Measurements from ENCODE around the gene DHRSX.

DHRSX gene

DNA sequence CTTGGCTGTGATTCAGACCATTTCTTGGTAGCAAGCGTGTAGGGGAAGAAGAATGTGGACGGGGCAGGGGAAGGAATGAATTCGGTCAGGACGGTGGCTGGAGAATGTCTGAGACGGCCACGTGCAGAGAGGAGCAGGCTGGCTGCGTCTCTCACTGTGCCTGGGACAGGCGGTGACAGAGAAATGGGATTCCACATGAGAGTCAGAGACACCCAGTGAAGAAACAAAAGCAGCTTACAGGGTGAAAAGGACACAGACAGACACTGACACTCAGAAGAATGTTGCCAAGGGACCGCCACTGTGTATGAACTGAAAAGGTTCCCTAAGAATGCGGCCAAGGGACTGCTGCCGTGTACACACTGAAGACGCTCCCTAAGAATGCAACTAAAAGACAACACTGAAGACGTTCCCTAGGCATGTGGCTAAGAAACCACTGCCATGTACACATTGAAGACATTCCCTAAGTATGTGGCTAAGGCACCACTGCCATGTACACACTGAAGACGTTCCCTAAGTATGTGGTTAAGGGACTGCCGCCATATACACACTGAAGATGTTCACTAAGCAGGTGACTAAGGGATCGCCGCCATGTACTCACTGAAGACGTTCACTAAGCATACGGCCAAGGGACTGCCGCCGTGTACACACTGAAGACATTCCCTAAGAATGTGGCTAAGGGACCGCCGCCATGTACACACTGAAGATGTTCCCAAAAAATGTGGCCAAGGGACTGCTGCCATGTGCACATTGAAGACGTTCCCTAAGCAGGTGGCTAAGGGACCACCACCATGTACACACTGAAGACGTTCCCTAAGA, 49.1 kb downstream of the DHRSX start:
- DNase-seq, result no peak

DNA sequence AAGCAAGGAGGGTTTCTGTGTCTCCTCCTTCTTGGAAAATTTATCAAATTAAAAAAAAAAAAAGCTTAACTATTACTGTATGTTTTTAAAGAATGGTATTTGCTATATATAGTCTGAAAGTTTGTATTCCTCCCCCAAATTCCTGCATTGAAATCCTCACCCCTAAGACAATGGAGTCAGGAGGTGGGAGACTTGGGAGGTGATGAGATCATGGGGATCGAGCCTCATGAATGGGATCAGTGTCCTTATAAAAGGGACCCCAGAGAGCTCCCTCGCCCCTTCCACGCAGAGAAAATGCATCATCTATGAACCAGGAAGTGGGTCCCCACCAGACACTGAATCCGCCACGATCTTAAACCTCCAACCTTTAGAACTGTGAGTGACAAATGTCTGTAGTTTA, 50.1 kb downstream of the DHRSX start:
- no peak for DNase-seq

DNA sequence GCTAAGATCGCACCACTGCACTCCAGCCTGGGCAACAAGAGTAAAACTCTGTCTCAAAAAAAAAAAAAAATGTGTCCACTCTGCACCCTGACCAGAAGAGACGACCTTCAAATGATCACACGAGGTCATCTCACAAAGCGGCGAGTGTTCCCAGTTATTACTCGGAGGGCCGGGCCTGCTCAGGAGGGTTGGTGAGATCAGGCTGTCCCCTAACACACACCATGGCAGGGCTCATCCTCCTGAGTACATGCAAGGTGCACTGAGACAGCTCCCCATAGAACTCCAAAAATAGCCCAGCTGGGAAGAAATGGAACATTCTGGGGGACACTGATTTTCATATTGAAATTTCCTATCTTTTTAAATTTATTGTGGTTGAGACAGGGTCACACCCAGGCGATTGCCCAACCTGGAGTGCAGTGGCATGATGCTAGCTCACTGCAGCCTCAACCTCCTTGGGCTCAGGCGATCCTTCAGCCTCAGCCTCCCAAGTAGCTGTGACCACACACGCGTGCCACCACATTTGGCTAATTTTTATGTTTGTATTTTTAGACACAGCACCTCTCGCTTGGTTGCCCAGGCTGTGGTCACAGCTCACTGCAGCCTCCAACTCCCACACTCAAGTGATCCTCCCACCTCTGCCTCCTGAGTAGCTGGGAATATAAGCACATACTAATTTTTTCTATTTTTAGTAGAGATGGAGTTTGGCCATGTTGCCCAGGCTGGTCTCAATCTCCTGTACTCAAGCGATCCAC, 51.5 kb downstream of the DHRSX start:
- DNase-seq, result no peak

DNA sequence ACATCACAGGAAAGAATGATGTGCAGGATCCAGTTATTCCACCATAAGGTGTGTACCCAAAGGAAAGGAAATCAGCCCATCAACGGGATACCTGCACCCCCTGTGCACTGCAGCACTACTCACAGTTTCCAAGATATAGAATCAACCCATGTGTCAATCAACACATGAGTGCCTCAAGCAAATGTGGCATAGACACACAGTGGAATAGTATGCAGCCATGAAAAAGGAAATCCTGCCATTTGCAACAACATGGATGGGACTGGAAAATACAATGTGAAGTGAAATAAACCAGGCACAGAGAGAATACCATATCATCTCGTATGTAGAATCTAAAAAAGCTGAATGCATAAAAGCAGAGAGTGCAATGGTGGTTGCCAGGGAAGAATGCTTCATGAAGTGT, 53.3 kb downstream of the DHRSX start:
- DNase-seq, result no peak

DNA sequence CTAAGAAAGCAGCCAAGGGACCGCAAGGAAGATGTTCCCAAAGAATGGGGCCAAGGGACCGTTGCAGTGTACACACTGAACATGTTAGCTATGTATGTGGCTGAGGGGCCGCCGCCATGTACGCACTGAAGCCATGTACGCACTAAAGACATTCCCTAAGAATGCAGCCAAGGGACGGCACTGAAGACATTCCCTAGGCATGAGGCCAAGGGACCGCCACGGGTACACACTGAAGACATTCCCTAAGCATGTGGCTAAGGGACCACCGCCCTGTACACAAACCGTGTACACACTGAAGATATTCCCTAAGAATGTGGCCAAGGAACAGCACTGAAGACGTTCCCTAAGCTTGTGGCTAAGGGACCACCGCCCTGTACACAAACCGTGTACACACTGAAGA, 54.0 kb downstream of the DHRSX start:
- DNase-seq, result no peak

DNA sequence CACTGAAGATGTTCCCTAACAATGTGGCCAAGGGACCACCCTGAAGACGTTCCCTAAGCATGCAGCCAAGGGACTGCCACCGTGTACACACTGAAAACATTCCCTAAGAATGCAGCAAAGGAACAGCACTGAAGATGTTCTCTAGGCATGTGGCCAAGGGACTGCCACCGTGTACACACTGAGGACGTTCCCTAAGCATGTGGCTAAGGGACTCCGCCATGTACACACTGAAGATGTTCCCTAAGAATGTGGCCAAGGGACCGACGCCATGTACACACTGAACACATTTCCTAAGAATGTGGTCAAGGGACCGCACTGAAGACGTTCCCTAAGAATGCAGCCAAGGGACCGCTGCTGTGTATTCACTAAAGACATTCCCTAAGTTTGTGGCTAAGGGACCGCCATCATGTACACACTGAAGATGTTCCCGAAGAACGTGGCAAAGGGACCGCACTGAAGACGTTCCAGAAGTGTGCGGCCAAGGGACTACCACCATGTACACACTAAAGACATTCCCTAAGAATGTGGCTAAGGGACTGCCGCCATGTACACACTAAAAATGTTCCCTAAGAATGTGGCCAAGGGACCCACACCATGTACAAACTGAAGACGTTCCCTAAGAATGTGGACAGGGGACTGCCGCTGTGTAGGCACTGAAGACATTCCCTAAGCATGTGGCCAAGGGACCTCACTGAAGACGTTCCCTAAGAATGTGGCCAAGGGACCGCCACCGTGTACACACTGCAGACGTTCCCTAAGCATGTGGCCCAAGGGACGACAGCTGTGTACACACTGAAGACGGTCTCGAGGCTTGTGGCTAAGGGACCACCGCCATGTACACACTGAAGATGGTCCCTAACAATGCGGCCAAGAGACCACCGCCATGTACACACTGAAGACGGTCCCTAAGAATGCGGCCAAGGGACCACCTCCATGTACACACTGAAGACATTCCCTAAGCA, 54.8 kb downstream of the DHRSX start:
- no peak for DNase-seq

DNA sequence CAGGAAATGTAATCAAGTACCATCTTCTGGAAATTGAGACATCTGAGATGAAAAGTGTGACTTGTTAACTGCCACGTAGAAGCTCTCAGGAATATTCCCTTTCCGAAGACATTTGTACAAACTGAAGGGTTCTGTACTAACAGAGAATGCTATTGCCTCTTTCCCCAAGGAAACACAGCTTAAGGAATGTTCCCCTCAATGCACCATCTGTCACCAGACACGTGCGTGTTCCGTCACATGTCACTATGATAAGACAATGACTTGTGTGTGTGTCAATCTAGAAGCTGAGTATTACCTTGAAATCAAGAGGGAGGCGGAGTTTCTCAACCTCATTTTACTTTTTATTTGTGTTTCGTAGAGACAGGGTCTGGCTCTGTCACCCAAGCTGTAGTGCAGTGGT, 58.1 kb downstream of the DHRSX start:
- no peak for DNase-seq

DNA sequence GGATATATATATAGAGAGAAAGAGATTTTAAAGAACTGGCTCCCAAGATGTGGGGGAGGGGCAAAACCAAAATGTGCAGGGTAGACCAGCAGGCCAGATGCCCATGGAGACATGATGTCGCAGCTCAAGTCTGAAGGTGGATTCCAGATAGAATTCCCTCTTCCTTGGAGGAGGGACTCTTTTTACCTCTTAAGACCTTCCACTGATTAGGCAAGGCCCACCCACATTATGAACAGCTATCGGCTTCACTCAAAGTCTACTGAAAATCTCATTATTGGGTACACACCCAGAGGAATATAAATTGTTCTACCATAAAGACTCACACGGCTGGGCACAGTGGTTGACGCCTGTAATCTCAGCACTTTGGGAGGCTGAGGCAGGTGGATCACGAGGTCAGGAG, 59.3 kb downstream of the DHRSX start:
- DNase-seq, result no peak

DNA sequence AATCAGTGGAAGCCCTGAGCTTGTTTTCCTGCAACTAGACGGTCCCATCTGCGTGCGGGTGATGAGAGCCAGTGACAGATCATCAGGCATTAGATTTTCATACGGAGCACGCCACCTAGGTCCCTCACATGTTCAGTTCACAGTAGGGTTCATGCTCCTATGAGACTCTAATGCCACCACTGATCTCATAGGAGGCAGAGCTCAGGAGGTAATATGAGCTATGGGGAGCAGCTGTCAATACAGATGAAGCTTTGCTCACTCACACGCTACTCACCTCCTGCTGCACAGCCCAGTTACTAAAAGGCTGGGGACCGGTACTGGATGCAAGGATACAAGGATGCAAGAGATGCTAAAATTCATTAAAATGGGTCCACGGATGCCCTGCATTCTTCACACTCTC, 61.2 kb downstream of the DHRSX start:
- no peak for DNase-seq

DNA sequence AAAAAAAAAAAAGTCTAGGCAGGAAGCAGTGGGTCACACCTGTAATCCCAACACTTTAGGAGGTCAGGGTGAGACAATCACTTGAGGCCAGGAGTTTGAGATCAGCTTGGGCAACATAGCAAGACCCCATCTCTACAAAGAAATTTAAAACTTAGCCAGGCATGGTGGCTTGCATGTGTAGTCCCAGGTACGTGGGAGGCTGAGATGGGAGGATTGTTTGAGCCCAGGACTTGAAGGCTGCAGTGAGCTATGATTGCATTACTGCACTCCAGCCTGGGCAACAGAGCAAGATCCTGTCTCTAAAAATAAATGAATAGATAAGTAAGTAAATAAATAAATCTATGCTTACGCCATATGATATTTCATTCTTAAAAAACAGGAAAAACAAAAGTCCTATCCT, 65.3 kb downstream of the DHRSX start:
- no peak for DNase-seq

DNA sequence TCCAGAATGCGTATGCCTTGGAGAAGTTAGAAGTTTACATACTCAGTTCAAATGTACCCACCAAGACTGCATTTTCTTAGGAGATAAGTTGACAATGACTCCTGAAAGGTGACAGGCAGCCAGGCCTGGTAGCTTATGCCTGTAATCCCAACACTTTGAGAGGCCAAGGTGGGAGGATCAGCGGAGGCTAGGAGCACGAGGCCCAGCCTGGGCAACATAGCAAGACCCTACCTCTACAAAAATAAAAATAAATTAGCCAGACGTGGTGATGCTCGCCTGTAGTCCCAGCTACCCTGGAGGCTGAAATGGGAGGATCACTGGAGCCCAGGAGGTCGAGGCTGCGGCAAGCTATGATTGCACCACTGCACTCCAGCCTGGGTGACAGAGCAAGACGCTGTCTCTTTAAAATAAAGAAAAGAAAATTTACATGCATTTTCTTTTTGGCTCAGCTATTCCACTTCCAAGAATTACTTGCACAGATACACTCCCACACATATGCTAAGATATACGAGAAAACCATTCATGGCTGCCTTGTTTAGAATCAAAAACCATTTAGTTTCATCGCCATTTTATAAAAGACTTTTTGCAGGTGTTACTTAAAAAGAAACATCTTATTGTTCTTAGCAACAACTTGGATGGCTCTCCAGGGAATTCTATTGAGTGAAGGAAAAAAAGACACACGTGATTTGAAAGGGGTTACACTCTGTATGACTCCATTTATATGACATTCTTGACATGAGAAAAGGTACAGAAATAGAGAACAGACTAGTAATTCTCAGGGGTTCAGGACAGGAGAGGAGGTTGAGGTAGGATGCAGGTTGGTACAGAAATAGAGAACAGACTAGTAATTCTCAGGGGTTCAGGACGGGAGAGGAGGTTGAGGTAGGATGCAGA, 66.3 kb downstream of the DHRSX start:
- DNase-seq, result no peak

DNA sequence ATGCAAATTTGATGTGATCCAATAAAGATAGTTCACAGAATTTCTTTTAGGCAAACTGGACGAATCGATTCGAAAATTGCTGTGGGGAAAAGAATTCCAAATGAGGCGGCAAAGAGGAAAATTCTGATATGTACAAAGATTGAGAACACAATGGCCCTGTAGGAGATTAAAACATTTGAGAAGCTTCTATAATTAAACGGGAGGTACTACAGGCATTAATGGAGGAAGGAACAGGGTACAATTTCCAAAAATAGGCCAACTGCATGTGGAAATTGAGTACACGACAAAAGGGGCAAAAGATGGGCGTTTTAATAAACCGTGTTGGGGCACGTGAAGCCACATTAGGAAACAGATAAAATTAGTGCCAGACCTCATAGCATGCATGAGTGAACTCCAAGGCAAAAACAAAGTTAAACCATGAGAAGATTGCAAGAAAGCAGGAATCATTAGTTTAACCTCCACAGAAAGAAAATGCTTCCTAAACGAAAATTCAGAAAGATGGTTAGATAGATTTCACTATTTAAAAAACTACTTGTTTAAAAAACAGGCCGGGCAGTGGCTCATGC, 68.4 kb downstream of the DHRSX start:
- DNase-seq, result no peak

DNA sequence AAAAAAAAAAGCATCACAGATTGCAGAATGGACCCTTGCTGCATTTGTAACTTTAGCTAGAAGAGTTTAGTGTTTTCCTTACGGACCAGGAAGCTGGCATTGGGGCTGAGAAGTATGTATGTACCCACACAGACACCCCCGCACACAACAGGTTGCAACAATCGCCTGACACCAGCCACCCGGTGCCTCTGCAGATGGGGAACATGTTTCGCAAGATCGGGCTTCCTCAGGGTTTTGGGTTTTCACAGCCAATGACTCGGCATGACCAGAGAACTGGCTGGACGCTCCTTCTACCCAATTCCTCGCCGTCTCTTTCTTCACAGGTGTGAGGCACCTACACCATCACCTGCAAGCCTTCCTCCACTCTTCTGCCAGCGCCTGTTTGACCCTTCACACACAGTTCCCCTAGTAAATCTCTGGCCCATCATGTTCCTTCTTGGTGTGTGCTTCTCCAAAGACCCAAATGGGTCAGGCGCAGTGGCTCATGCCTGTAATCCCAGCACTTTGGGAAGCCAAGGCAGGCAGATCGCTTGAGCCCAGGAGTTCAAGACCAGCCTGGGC, 70.4 kb downstream of the DHRSX start:
- no peak for DNase-seq

DNA sequence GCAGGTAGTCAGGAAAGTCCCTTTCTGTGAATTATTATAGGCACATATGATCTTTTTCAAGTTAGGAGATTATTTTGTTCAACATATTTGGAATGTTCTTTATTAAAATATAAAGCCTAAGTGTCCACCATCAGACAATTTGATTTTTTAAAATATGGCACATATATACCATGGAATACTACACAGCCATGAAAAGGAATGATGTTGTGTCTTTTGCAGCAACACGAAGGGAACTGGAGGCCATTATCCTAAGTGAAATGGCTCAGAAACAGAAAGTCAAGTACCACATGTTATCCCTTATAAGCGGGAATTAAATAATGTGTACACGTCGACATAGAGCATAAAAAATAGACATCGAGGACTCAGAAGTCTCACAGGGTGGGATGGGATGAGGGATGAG, 73.0 kb downstream of the DHRSX start:
- DNase-seq, result no peak

DNA sequence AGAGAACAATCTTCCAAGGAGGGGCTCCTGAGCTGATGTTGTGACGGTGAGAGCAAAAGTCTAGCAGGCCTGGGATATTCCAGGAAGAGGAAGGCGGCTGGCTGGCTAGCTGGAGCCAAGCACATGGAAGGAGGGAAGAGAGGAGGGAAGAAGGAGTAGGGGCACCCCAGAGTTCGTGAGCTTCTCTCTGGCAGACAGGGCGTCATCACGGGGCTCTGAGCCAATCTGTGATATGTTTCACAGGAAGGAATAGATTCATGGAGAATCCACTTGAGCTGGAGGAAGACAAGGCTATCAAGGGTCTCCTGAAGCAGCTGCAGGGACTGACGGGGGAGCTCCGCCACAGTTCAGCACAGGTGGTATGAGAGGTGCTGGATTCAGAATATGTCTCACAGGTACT, 73.6 kb downstream of the DHRSX start:
- DNase-seq, result no peak

DNA sequence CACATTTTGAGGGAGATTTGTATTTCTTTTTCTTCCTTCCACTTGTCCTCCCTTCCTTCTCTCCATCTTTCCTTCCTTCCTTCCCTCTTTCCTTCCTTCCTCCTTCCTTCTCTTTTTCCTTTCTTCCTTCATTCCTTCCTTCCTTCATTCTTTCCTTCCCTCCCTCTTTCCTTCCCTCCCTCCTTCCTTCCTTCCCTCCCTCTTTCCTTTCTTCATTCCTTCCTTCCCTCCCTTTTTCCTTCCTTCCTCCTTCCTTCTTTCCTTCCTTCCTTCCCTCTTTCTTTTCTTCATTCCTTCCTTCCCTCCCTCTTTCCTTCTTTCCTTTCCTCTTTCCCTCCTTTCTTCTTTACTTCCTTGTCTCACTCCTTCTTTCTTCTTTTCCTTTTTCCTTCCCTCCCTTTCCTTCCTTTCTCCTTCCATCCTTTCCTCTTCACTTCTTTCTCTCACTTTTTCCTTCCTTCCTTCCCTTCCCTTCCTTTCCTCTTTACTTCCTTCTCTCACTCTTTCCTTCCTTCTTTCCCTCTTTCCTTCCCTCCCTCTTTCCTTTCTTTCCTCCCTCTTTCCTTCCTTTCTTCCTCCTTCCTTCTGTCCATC, 74.4 kb downstream of the DHRSX start:
- no peak for DNase-seq

DNA sequence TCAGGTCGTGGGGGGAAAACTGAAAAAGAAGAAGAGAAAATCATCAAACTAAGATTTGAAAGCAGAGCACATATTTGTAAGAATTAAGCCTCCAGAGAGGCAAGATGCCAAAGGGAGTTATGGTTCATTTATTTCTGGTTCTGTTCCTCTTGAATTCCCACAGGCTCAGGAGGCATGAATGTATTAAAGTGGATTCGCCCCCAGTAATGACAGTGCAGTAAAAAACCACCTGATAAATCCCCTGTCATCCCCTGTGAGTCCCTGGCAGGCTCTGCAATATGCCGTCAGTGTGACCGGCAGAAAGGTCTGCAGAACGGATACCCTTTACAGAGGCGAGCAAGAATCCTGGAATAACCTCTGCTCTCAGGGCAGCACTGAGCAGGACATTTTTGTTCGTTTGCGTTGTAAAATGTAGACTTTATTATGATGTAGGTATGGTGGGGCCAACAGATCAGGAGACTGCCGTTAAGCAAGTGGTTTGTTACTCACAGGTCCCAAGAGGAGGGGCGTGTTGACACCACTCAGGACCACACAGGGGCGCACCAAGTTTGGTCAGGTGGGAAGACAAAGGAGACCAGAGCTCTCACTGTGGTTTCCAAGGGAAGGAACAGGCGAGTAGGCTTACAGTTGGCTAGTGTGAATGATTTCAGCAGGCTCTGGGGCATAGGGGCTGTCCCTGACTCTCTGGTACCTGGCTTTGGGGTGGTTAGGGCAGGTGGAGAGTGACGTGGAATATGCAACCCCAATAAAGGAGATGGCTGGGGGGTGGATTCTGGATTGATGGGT, 75.3 kb downstream of the DHRSX start:
- DNase-seq, result no peak

DNA sequence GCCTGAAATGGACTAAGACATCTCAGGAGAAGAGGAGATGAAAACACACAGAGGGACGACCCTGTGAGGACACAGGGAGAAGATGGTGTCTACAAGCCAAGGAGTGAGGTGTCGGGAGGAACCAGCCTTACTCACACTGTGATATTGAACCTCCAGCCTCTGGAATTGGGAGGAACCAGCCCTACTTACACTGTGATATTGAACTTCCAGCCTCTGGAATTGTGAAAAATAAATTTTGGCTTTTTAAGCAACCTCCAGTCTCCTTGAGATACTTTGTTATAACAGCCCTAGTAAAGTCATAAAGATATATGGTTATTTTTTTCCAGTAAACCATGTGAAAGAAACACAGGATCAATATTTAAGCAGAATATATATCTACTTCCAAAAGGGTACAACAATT, 76.5 kb downstream of the DHRSX start:
- no peak for DNase-seq

DNA sequence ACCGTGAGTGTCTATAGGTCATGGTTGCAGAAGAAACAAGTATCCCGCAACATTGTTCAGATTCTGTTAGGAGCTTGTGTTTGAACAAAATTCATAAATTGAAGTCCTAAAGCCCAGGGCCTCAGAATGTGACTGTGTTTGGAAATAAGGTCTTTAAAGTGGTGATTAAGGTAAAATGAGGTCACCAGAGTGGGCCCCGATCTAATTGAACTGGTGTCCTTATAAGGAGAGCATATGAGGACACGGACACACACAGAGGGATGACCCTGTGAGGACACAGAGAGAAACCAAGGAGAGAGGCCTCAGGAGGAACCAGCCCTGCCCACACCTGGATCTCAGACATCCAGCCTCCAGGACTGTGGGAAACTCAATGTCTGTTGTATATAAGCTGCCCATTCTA, 76.9 kb downstream of the DHRSX start:
- no peak for DNase-seq

DNA sequence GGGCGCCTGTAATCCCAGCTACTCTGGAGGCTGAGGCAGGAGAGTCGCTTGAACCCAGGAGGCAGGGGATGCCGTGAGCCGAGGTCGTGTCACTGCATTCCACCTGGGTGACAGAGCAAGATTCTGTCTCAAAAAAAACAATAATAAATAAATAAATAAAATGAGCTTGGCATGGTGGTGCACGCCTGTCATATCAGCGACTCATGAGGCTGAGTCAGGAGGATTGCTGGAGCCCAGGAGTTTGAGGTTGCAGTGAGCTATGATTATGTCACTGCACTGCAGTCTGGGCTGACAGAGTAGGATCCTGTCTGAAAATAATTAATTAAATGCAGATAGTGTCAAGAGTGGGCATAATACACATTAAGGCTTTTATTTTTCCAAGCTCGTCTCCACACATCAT, 77.5 kb downstream of the DHRSX start:
- DNase-seq, result no peak
